NCI-H1417 treated with DMSO at 0.1 percent for 48 hours (cell line): ENCODE results near the gene PSMG3.

Experiments
- DNase-seq: peaks from one replicate; lab custom pipeline; 2025; lab: John Stamatoyannopoulos, UW

PSMG3 gene

GRCh38 chr7:1558181-1558811 is 11.5 kb downstream of the PSMG3 start:
- DNase-seq: no peak

GRCh38 chr7:1557771-1558170 is 12.1 kb downstream of the PSMG3 start:
- DNase-seq: no peak

GRCh38 chr7:1557006-1557405 is 12.8 kb downstream of the PSMG3 start:
- DNase-seq: no peak

DNA sequence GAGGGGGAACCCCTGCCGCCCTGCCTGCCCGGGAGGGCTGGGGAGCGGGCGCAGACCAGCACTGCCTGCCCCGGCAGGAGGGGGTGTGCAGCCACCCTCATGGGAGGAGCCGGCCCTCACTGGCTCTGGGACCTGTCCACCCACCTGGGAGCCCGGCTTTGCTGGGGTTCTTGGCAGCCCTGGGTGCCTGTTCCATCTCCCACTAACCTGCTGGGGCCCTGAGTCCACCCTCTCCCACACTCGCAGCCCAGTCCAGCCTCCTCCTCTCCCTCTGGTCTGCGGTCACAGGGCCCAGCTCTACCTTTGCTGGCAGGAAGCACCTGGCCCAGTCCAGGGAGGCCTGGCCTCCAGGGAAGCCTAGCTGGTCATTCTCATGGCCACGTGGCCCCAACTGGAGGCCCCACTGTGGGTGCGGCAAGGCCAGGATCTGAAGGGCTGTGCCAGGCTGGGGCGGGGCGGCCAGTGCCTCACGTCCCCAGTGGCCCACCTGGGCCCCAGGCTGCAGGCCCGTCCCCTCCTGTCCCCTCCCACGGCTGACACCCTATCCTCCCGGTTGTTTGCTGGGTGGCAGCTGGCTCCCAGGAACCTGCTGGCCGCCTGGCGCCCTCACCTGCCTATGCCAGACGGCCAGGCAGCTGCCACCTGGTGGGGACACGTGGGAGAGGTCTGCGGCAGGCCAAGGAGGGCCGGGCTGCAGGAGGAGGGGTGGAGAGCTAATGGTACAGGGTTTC is 13.9 kb downstream of the PSMG3 start, which contains the start of gene TMEM184A:
Gene TMEM184A (minus strand): TSS at position 393 of the 731 bp plus-strand sequence. CDS start 721 bp downstream, outside the sequence.
- peak; percentile 83 for DNase-seq

DNA sequence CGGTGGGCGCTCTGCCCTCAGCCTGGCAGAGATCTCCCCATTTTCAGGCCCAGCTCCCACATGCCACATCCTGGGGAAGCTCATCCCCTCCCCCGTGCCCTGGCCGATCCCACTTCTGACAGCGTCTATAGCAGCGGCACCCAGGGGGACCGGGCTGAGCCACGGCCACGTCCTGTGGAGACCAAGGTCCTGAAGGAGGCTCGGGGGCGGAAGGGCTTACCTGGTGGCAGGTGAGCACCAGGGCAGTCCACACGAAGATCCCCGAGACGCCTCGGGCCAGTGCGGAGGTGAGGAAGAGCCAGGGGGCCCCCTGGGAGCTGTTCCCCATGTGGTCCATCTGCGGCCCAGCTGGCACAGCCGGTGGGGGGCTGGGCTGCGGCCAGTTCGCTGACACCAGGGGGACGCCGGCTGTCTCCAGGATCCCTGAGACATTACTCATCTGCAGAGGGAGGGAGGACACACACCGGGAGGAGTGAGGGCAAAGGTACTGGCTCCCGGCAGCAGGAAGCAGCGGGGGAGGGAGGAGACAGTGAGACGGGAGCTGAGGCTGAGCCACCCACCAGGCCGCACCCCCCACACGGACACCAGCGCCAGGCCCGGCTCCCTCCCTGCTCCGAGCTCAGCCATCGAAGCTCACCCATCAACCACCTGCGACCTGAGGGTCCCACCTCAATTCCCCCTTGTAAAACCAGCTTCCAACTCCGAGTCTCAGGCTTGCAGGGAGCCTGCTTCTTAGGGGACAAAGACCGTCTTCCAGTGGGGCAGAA is 14.6 kb downstream of the PSMG3 start:
- DNase-seq: peak; percentile 27

DNA sequence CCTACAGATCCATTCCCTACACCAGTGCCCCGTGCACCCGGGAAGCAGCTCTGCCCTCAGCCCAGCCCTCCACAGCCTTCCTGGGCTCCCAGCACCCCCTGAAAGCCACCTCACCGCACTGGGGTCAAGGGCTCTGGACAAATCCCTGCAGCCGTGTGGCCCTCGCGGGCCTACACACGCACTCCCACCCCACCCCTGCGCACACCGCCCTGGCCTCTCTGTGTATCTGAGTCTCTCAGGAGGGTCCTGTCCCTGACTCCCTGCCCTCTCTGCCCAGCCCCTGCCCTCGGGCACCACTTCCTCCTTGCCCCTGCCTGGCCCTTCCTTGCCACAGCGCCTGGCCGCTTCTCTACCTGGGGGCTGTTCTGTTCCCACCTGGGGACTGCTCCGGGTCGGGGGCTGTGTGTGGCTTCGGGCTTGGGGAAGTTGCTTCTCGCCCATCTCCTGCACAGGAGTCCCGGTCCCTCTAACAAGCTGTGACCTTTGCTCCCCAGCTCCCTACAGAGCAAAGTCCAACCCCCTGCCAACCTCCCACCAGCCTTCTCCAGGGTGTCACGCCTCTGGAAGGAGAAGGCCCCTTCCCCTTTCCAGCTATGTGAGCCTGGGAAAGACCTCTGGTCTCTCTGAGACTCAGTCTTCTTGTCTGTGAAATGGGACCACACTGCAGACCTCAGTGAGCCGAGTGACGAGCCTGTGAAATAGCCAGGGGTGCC is 15.3 kb downstream of the PSMG3 start:
- DNase-seq: no peak

DNA sequence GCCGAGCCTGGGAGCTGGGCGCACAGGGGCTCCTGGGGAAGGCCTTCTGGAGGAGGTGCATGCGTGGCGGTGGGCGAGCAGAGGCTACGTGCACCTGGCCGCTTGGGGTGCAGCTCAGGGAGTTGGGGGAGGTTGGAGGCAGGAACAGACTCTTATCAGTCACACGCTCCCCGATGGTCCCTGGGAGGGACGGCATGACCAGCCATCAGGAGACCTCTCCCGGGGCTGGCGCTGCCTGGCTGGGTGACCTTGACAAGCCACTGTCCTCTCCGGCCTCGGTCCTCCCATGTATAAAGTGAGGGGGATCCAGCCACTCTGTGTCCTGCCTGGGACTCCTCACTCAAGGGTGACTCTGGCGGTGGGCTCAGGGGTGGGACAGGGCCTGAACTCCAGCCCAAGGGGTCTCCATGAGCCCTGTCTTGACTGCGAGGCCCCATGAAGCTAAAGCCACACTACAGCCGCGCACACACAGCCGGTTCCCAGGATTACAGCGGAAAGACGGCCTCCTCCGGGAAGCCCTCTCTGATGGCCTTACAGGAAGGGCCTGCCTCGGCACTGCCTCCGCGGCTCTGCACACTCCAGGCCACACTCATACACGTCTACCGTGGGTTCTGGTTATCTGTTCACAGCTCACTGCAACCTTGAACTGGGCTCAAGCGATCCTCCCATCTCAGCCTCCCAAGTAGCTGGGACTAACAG is 16.2 kb downstream of the PSMG3 start:
- no peak for DNase-seq

DNA sequence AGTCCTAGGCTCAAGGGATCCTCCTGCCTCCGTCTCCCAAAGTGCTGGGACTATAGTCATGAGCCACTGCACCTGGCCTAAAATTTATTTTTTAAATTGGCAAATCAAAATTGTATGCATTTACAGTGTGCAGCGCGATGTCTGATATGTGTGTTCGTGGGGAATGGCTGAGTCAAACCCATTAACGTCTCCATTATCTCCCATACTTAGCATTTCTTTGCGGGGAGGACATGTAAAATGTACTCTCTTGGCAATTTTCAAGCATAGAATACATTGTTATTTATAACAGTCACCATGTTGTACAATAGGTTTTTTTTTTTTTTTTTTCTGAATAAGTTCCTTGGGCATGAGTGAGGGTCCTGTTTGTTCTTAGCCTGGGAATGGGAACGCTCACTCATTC is 17.6 kb downstream of the PSMG3 start:
- no peak for DNase-seq

DNA sequence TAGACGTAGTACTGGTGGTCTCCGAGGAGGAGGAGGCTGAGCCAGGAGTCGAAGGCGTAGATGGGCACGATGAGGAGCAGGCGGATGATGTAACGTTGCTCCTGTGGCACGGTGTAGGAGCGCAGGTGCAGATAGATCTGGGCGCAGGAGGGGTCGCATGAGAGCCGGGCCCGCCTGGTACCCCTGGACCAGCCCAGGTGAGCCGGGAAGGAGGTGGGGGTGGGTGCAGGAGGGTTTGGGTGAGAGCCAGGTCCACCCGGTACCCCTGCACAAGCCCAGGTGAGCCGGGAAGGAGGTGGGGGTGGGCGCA is 19.0 kb downstream of the PSMG3 start:
- no peak for DNase-seq

DNA sequence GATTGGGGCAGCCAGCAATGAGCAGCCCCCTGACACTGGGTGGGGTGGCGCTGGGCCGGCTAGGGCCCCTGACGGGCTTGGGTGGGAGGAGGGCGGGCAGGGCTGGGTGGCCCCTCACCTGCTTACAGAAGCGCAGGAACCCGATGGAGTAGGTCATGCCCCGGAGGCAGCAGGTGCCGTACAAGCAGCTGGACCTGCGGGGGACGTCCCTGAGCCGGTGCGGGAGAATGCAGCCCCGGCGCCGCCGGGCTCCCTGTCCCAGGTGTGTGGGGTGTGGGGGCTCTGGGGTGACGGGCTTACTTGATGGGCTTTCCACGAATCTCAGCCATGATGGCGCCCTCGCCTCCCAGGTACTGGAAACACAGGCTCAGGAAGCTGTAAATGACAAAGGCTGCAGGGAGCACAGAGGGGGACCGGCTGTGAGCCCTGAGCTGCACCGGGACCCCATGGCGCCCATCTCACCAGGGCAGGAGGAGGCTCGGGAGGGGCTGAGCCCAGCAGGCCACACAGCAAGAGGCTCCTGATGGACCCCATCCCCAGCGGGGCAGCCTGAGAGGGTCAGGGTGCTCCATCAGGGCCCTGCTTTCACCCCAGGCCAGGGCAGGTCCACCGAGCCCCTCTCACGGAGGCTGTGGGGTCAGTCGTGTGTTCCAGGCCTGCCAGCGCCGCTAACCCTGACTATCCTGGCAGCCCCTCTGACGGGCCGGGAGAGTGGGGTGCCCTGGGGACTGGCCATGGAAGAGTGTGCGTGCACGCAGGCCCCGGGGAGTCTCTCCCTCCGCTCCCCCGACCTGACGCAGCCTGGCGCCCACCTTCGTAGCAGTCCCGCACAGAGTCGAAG is 19.6 kb downstream of the PSMG3 start:
- no peak for DNase-seq

GRCh38 chr7:1549357-1550004 is 20.4 kb downstream of the PSMG3 start:
- no peak for DNase-seq

GRCh38 chr7:1548944-1549343 is 20.9 kb downstream of the PSMG3 start:
- DNase-seq: no peak

DNA sequence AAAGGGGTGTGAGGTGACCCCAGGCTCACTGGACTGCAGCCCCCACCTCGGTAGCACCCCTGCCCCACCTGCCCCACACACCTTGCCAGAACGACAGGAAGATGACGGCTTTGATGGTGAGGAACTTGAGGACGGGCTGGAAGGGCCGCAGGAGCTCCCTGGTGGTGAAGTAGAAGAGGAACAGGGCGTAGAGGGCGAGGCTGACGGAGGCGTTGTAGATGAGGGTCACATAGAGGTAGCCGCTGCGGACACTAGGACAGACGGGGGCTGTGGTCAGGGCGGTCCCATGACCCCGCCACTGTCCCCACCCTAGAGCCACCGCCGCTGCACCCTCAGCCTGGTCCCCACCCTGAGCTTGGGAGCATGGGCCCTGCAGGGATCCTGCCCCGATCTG is 21.4 kb downstream of the PSMG3 start:
- no peak for DNase-seq

- no peak for DNase-seq
Observed at GRCh38 chr7:1547777-1548437, 21.9 kb downstream of the PSMG3 start.

DNA sequence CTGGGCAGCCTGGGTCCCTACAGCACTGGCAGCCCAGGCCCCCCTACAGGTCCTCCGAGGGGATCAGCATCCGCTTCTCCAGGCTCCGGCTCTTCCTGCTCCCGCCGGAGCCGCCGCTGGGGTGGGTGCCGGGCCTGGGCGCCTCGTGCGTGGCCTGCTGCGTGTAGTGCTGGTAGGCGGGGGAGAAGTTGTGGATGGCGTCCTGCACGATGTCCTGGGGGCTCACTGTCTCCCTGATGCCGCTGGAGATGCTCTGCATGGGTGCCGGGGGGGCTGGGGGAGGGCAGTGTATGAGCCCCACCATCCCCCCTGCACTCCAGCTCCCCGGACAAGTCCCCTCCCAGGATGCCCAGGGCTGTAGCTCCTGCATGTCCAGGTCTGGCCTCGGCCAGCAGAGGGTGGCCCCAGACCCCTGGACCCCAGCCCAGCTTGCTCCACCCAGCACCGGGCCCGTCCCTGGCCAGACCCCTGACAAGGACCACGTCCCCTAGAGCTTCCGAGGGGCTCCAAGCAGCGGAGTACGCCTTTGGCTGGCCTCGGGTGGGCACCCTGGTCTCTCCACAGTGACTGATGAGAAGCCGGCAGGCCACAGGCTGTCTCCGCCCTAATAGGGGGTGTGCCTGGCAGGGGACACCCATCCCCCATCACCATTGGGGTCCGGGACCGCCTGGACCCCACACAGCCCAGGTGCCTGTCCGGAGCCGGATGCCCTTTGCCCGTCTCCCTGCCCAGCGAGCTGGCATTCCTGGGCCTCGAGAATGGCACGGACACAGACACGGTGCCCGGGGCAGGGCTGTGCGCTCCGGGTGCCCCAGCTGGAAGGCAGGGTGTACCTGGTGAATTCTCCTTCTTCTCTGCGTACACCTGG is 22.7 kb downstream of the PSMG3 start:
- DNase-seq: no peak

- no peak for DNase-seq
Observed at GRCh38 chr7:1546274-1546908, 23.4 kb downstream of the PSMG3 start.

GRCh38 chr7:1545417-1546246 is 24.2 kb downstream of the PSMG3 start:
- DNase-seq: no peak
